Peyer's patch (tissue), 4 donors: Measurements from ENCODE around the gene VPS50.

Source experiments
- POLR2A ChIP-seq, 2 donors: fragments of 450-650 bp; IDR thresholded peaks; one replicate each; pipeline ENCODE4 v1.5.1; 2017; ENCODE audit warnings: antibody characterized with exemption in 2 of 2, mild to moderate bottlenecking in 2 of 2, moderate library complexity in 2 of 2
- TF ChIP-seq, protein P1 (sequence below), 6 experiments: fragments of 450-650 bp in 4 of 6; fragments of 200-600 bp in 2 of 6; sonication (generic) in 1 of 6; IDR thresholded peaks; one replicate each; pipeline ENCODE4 v1.5.1; 2017 to 2019; ENCODE audit warnings: antibody characterized with exemption in 6 of 6, mild to moderate bottlenecking in 3 of 6, moderate library complexity in 1 of 6

- no peak for TF ChIP-seq POLR2A (IDR thresholded peaks at IDR 0.05)
- TF ChIP-seq, protein P1, sequence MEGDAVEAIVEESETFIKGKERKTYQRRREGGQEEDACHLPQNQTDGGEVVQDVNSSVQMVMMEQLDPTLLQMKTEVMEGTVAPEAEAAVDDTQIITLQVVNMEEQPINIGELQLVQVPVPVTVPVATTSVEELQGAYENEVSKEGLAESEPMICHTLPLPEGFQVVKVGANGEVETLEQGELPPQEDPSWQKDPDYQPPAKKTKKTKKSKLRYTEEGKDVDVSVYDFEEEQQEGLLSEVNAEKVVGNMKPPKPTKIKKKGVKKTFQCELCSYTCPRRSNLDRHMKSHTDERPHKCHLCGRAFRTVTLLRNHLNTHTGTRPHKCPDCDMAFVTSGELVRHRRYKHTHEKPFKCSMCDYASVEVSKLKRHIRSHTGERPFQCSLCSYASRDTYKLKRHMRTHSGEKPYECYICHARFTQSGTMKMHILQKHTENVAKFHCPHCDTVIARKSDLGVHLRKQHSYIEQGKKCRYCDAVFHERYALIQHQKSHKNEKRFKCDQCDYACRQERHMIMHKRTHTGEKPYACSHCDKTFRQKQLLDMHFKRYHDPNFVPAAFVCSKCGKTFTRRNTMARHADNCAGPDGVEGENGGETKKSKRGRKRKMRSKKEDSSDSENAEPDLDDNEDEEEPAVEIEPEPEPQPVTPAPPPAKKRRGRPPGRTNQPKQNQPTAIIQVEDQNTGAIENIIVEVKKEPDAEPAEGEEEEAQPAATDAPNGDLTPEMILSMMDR (IDR thresholded peaks at IDR 0.05), result no peak
Measured at GRCh38 chr7:93203496-93203895, 28.7 kb upstream of the VPS50 start.
